MM.1S (cell line): ENCODE measurements around the gene LDLRAD3.

ENCODE experiments used
- DNase-seq: peaks from one replicate; pipeline ENCODE4 v3.0.0-alpha.2; 2015
- H2AFZ ChIP-seq: fragments of 300-600 bp; sonication (generic); 2 replicates; pipeline ENCODE4 v1.6.0; 2016; ENCODE audit warnings: antibody characterized with exemption, low read length
- H3F3A ChIP-seq: fragments of 300-600 bp; sonication (generic); 2 replicates; pipeline ENCODE4 v1.6.1; 2016; ENCODE audit warnings: mild to moderate bottlenecking, antibody characterized with exemption, low read length, moderate library complexity, mixed read lengths; ENCODE audit not compliant: insufficient read depth
- H3K27ac ChIP-seq: fragments of 300-600 bp; sonication (generic); 2 replicates; pipeline ENCODE4 v1.5.1; 2016; ENCODE audit warnings: mild to moderate bottlenecking, low read length
- H3K27me3 ChIP-seq: fragments of 300-600 bp; sonication (generic); replicated peaks from 2 replicates; pipeline ENCODE4 v1.6.0; 2016; ENCODE audit warnings: low read length; ENCODE audit not compliant: insufficient read depth
- H3K36me3 ChIP-seq: fragments of 300-600 bp; sonication (generic); replicated peaks from 2 replicates; pipeline ENCODE4 v1.6.1; 2016; ENCODE audit warnings: mild to moderate bottlenecking, low read length, mixed read lengths; ENCODE audit not compliant: insufficient read depth
- H3K4me1 ChIP-seq: fragments of 300-600 bp; sonication (generic); 2 replicates; pipeline ENCODE4 v1.6.1; 2016; ENCODE audit warnings: low read length, mixed read lengths
- H3K4me2 ChIP-seq: fragments of 300-600 bp; sonication (generic); 2 replicates; pipeline ENCODE4 v1.6.0; 2016; ENCODE audit warnings: low read depth, low read length
- H3K4me3 ChIP-seq: fragments of 300-600 bp; sonication (generic); 2 replicates; pipeline ENCODE4 v1.5.1; 2016; ENCODE audit warnings: low read length, mixed read lengths
- H3K79me2 ChIP-seq: fragments of 300-600 bp; sonication (generic); 2 replicates; pipeline ENCODE4 v1.6.1; 2016; ENCODE audit warnings: mixed run types, low read length, mixed read lengths
- H3K9ac ChIP-seq: fragments of 300-600 bp; sonication (generic); 2 replicates; pipeline ENCODE4 v1.6.1; 2016; ENCODE audit warnings: low read length, mixed read lengths
- H3K9me2 ChIP-seq: fragments of 300-600 bp; sonication (generic); replicated peaks from 2 replicates; pipeline ENCODE4 v1.6.1; 2016; ENCODE audit warnings: mild to moderate bottlenecking, low read length, mixed read lengths; ENCODE audit not compliant: insufficient read depth
- H3K9me3 ChIP-seq: fragments of 300-600 bp; sonication (generic); replicated peaks from 2 replicates; pipeline ENCODE4 v1.6.1; 2016; ENCODE audit warnings: mild to moderate bottlenecking, low read length, mixed read lengths; ENCODE audit not compliant: insufficient read depth
- H4K20me1 ChIP-seq: fragments of 300-600 bp; sonication (generic); 2 replicates; pipeline ENCODE4 v1.6.1; 2016; ENCODE audit warnings: mild to moderate bottlenecking, low read length, moderate library complexity, mixed read lengths; ENCODE audit not compliant: insufficient read depth
- EZH2 ChIP-seq: fragments of 300-600 bp; sonication (generic); optimal IDR thresholded peaks from 2 replicates; pipeline ENCODE3; 2017; ENCODE audit warnings: low read depth, mild to moderate bottlenecking, antibody characterized with exemption, low read length, mixed read lengths
- EZH2phosphoT487 ChIP-seq: fragments of 300-600 bp; sonication (generic); IDR thresholded peaks from 2 replicates; pipeline ENCODE4 v1.6.1; 2018; ENCODE audit warnings: antibody characterized with exemption, low read length
- TF ChIP-seq, protein P1 (sequence below): fragments of 300-600 bp; sonication (generic); IDR thresholded peaks from 2 replicates; pipeline ENCODE4 v1.5.1; 2016; ENCODE audit warnings: antibody characterized with exemption, low read length, mixed read lengths

Gene LDLRAD3

DNA sequence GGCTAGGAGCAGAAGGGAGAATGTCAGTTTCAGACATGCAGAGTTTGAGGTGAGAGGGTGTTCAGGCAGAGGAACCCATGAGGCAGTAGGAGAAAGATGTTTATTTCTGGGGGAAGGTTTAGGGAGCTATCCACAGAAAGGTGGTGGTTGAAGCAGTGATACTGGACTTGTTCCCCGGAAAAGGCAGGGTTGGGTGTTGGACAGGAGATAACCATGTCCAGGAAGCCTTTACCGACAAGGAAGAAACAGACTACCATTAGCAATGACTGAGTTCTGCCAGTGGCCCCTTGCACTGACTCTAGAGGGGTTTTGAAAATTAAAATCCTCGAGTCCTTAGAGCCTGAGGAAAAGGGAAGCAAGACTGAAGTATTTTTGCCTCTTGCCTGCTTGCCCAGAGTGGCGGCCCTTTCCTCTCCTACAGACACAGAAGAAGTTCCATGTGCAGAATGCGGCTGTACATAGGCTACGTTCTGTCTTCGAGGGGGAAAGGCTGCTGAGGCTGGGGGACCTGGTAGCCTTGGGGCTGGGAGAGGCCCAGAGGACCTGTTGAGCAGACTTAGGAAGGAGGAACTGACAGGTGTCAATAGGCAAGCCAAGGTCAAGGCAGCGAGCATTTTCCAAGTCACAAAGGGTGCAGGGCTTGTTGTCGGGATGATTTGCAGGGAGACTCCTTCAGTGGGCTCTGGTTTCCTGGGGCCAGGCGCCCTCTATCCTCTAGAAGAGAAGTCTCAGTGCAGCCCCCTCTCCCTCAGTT lies 146.7 kb downstream of the LDLRAD3 start:
- Histone ChIP-seq H3K27me3 (no peaks in the 10 kb centered on the region), H3K79me2 (no peaks in the 10 kb centered on the region), H4K20me1 (no peaks in the 10 kb centered on the region), H3K9me2 (no peaks in the 10 kb centered on the region), H3F3A (no peaks in the 10 kb centered on the region), H2AFZ (no peak overlapping the region), H3K4me2 (no peak overlapping the region), H3K4me3 (no peak overlapping the region), H3K9me3 (no peaks in the 10 kb centered on the region), H3K9ac (no peak overlapping the region), H3K4me1 (no peaks in the 10 kb centered on the region), H3K36me3 (no peaks in the 10 kb centered on the region), H3K27ac (no peak overlapping the region)
- no peak for TF ChIP-seq EZH2phosphoT487
- no peak for TF ChIP-seq EZH2
- TF ChIP-seq, protein P1, sequence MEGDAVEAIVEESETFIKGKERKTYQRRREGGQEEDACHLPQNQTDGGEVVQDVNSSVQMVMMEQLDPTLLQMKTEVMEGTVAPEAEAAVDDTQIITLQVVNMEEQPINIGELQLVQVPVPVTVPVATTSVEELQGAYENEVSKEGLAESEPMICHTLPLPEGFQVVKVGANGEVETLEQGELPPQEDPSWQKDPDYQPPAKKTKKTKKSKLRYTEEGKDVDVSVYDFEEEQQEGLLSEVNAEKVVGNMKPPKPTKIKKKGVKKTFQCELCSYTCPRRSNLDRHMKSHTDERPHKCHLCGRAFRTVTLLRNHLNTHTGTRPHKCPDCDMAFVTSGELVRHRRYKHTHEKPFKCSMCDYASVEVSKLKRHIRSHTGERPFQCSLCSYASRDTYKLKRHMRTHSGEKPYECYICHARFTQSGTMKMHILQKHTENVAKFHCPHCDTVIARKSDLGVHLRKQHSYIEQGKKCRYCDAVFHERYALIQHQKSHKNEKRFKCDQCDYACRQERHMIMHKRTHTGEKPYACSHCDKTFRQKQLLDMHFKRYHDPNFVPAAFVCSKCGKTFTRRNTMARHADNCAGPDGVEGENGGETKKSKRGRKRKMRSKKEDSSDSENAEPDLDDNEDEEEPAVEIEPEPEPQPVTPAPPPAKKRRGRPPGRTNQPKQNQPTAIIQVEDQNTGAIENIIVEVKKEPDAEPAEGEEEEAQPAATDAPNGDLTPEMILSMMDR = no peak
- no peak for DNase-seq

GRCh38 chr11:36091256-36091811 lies 147.5 kb downstream of the LDLRAD3 start:
- Histone ChIP-seq H3K4me1 (no peaks in the 10 kb centered on the region), H4K20me1 (no peaks in the 10 kb centered on the region), H3K79me2 (no peaks in the 10 kb centered on the region), H3K27me3 (no peaks in the 10 kb centered on the region), H3K4me3 (no peak overlapping the region), H3K9me2 (no peaks in the 10 kb centered on the region), H3K27ac (no peak overlapping the region), H3K4me2 (no peak overlapping the region), H3K9me3 (no peaks in the 10 kb centered on the region), H2AFZ (no peak overlapping the region), H3F3A (no peaks in the 10 kb centered on the region), H3K9ac (no peak overlapping the region), H3K36me3 (no peaks in the 10 kb centered on the region)
- TF ChIP-seq, protein P1 = no peak
- TF ChIP-seq EZH2 = no peak
- TF ChIP-seq EZH2phosphoT487 = no peak
- no peak for DNase-seq

DNA sequence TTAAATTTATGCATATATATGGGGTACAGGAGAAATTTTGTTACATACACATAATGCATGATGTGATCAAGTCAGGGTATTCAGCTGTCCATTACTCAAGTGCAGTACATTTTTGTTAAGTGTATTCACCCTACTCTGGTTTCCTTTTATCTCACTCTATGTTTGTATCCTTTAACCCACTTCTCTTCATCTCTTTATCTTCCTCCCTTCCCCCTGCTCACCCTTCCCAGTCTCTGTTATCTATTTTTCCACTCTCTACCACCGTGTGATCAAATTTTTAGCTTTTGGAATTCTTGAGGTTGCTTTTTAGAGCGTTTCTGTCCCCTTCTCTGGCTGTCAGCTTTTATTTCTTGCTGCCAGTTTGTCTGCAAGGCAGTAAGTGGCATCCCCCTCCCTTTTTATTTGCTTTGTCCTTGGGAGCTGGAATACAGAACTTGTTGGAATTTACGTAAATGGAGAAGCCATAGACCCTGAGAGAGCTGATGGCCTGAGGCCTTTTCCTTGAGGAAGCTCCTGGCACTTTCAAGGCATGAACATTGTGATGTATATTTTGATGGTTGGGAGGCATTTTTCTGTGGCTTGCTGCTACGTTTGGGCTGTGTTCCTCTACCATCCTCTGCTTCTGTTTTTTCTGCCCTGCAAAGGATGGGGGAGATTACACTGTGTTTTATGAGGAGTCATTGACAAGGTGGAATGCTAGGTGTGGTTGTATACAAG lies 148.6 kb downstream of the LDLRAD3 start:
- Histone ChIP-seq H3K36me3 (no peaks in the 10 kb centered on the region), H3K9me3 (no peaks in the 10 kb centered on the region), H3K27ac (no peak overlapping the region), H3K4me1 (no peaks in the 10 kb centered on the region), H3K9ac (no peak overlapping the region), H3K27me3 (no peaks in the 10 kb centered on the region), H3K4me2 (no peak overlapping the region), H3K9me2 (no peaks in the 10 kb centered on the region), H4K20me1 (no peaks in the 10 kb centered on the region), H3K4me3 (no peak overlapping the region), H3F3A (no peaks in the 10 kb centered on the region), H2AFZ (no peak overlapping the region), H3K79me2 (no peaks in the 10 kb centered on the region)
- TF ChIP-seq EZH2phosphoT487 (no peak), EZH2 (no peak)
- TF ChIP-seq, protein P1 = no peak
- DNase-seq = no peak
